Thyroid gland (tissue), 4 donors: ENCODE results near the gene TXNDC2.
"Not testable (repeated sequence)": the region's sequence is repeated elsewhere in the genome, so short reads cannot be mapped to it uniquely, and the experiment has no call there.

Source experiments
- CTCF ChIP-seq, 6 experiments: fragments of 200-600 bp in 3 of 6; fragments of 450-650 bp in 3 of 6; sonication (generic) in 3 of 6; IDR thresholded peaks; one replicate each; pipeline ENCODE4 v1.5.1; 2016 to 2019; ENCODE audit warnings: antibody characterized with exemption in 6 of 6, mild to moderate bottlenecking in 2 of 6, inconsistent platforms in 1 of 6, moderate library complexity in 1 of 6
- POLR2A ChIP-seq, 2 donors: fragments of 450-650 bp; IDR thresholded peaks; one replicate each; pipeline ENCODE4 v1.6.1; 2017; ENCODE audit warnings: antibody characterized with exemption in 2 of 2, mild to moderate bottlenecking in 2 of 2, moderate library complexity in 1 of 2

GRCh38 chr18:9897787-9898291 is 12.1 kb downstream of the TXNDC2 start:
- TF ChIP-seq CTCF, POLR2A (IDR thresholded peaks at IDR 0.05): not testable (repeated sequence)
